WTC11 (cell line): Measurements from ENCODE around the gene KDM2B.

Experiments
- CTCF ChIP-seq: fragments of 200-600 bp; IDR thresholded peaks from 2 replicates; pipeline ENCODE4 v1.8.0; 2022; ENCODE audit warnings: antibody characterized with exemption
- JUN ChIP-seq: sonication (generic); formaldehyde crosslinking; IDR thresholded peaks from 2 replicates; pipeline ENCODE4 v1.8.0; 2023; ENCODE audit warnings: mild to moderate bottlenecking, missing genetic modification reagents
- KAT7 ChIP-seq: sonication (generic); formaldehyde crosslinking; IDR thresholded peaks from 2 replicates; pipeline ENCODE4 v1.8.1; 2023; ENCODE audit warnings: missing genetic modification reagents, mild to moderate bottlenecking, borderline replicate concordance
- TEAD4 ChIP-seq: sonication (generic); formaldehyde crosslinking; IDR thresholded peaks from 2 replicates; pipeline ENCODE4 v1.8.0; 2022; ENCODE audit warnings: mild to moderate bottlenecking, missing genetic modification reagents
- USF1 ChIP-seq: sonication (generic); formaldehyde crosslinking; IDR thresholded peaks from 2 replicates; pipeline ENCODE4 v1.8.0; 2022; ENCODE audit warnings: mild to moderate bottlenecking, missing genetic modification reagents
- ZNF281 ChIP-seq: sonication (generic); formaldehyde crosslinking; IDR thresholded peaks from 2 replicates; pipeline ENCODE4 v1.8.0; 2023; ENCODE audit warnings: mild to moderate bottlenecking, missing genetic modification reagents
- TF ChIP-seq, protein P1 (sequence below): sonication (generic); formaldehyde crosslinking; IDR thresholded peaks from 2 replicates; pipeline ENCODE4 v1.8.0; 2023; ENCODE audit warnings: missing genetic modification reagents, mild to moderate bottlenecking, borderline replicate concordance
- TF ChIP-seq, protein P2 (sequence below): sonication (generic); formaldehyde crosslinking; IDR thresholded peaks from 2 replicates; pipeline ENCODE4 v1.8.1; 2022; ENCODE audit warnings: mild to moderate bottlenecking, missing genetic modification reagents, moderate library complexity, borderline replicate concordance

DNA sequence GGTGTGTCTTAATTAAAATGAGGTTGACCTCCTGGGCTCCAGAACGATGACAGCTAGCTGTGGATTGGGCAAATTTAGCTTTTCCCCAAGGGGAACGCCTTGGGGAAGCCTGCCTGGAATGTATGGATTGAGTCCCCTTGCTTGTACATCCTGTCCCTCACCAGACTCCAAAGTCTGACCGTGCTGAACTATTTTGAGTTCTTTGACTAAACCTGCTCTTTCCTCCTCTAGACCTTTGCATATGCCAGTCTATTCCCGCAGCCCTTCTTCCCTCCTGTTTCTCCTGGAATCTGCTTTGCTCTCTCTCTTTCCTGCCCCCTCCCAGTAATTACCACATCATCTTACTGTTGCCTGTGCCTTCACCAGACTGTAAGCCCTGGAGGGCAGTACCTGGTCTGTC is 11.5 kb upstream of the KDM2B start:
- TF ChIP-seq, protein P1, sequence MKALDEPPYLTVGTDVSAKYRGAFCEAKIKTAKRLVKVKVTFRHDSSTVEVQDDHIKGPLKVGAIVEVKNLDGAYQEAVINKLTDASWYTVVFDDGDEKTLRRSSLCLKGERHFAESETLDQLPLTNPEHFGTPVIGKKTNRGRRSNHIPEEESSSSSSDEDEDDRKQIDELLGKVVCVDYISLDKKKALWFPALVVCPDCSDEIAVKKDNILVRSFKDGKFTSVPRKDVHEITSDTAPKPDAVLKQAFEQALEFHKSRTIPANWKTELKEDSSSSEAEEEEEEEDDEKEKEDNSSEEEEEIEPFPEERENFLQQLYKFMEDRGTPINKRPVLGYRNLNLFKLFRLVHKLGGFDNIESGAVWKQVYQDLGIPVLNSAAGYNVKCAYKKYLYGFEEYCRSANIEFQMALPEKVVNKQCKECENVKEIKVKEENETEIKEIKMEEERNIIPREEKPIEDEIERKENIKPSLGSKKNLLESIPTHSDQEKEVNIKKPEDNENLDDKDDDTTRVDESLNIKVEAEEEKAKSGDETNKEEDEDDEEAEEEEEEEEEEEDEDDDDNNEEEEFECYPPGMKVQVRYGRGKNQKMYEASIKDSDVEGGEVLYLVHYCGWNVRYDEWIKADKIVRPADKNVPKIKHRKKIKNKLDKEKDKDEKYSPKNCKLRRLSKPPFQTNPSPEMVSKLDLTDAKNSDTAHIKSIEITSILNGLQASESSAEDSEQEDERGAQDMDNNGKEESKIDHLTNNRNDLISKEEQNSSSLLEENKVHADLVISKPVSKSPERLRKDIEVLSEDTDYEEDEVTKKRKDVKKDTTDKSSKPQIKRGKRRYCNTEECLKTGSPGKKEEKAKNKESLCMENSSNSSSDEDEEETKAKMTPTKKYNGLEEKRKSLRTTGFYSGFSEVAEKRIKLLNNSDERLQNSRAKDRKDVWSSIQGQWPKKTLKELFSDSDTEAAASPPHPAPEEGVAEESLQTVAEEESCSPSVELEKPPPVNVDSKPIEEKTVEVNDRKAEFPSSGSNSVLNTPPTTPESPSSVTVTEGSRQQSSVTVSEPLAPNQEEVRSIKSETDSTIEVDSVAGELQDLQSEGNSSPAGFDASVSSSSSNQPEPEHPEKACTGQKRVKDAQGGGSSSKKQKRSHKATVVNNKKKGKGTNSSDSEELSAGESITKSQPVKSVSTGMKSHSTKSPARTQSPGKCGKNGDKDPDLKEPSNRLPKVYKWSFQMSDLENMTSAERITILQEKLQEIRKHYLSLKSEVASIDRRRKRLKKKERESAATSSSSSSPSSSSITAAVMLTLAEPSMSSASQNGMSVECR (CRISPR knock-in tag), result no peak
- TF ChIP-seq, protein P2, sequence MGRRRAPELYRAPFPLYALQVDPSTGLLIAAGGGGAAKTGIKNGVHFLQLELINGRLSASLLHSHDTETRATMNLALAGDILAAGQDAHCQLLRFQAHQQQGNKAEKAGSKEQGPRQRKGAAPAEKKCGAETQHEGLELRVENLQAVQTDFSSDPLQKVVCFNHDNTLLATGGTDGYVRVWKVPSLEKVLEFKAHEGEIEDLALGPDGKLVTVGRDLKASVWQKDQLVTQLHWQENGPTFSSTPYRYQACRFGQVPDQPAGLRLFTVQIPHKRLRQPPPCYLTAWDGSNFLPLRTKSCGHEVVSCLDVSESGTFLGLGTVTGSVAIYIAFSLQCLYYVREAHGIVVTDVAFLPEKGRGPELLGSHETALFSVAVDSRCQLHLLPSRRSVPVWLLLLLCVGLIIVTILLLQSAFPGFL (CRISPR knock-in tag), result no peak
- TF ChIP-seq JUN (CRISPR knock-in tag), result no peak
- no peak for TF ChIP-seq TEAD4 (CRISPR knock-in tag)
- no peak for TF ChIP-seq USF1
- no peak for TF ChIP-seq ZNF281 (CRISPR knock-in tag)
- no peak for TF ChIP-seq CTCF
- no peak for TF ChIP-seq KAT7 (CRISPR knock-in tag)
